Endothelial cell of umbilical vein (primary cell): ENCODE measurements around the gene ASAP2. TPM values are rescaled to one million over a fixed set of nuclear protein-coding genes. Genes with fewer than 3 reads are reported as not detected.

Experiments
- BruUV-seq: library from RNA; stranded (reverse); fragments of 400-500 nt; replicated peaks from 2 replicates; lab custom pipeline; 2021; lab: Mats Ljungman, UMichigan
- CTCF ChIA-PET: fragments of 300-600, 350-600 bp; sonication (Branson Sonifier 250); formaldehyde crosslinking; loops from one replicate; lab custom pipeline; 2021; ENCODE audit warnings: antibody characterized with exemption, inconsistent platforms; lab: Charles Lee
- POLR2A ChIA-PET: fragments of 300-600, 350-600 bp; sonication (Branson Sonifier 250); formaldehyde crosslinking; loops from one replicate; lab custom pipeline; 2021; ENCODE audit warnings: antibody characterized with exemption, inconsistent platforms; lab: Charles Lee
- DNase-seq: peaks from one replicate; pipeline ENCODE4 v3.0.0-alpha.2; 2011; ENCODE audit warnings: low read depth, low spot score
- FAIRE-seq: peaks from 2 replicates; lab custom pipeline; 2011; peaks lifted over from hg19 to GRCh38; lab: Jason Lieb, UNC
- H2AFZ ChIP-seq: 2 replicates; pipeline ENCODE4 v1.6.0; 2012; ENCODE audit warnings: low read depth, low read length, control low read depth, inconsistent platforms
- H3K27ac ChIP-seq: 2 replicates; pipeline ENCODE4 v1.5.1; 2011; ENCODE audit warnings: low read depth, mild to moderate bottlenecking, control low read depth, low read length, moderate library complexity; ENCODE audit not compliant: insufficient read depth
- H3K27me3 ChIP-seq, 2 experiments: 2 replicates each; pipeline versions ENCODE4 v1.6.0 to v1.6.1; 2011; ENCODE audit warnings: low read length in 2 of 2, mixed read lengths in 1 of 2; ENCODE audit not compliant: control insufficient read depth in 2 of 2, insufficient read depth in 2 of 2
- H3K36me3 ChIP-seq, 2 experiments: 2 replicates in 1 of 2; 3 replicates in 1 of 2; pipeline ENCODE4 v1.5.1; 2011; ENCODE audit warnings: low read length in 2 of 2, mild to moderate bottlenecking in 1 of 2, moderate library complexity in 1 of 2; ENCODE audit not compliant: control insufficient read depth in 2 of 2, insufficient read depth in 2 of 2; ENCODE audit errors: extremely low read depth in 1 of 2
- H3K4me1 ChIP-seq: 3 replicates; pipeline ENCODE4 v1.5.1; 2011; ENCODE audit warnings: mild to moderate bottlenecking, low read length; ENCODE audit not compliant: control insufficient read depth, insufficient read depth; ENCODE audit errors: extremely low read depth
- H3K4me2 ChIP-seq: 2 replicates; pipeline ENCODE4 v1.6.1; 2011; ENCODE audit warnings: low read length, control low read depth, mixed read lengths; ENCODE audit not compliant: insufficient read depth
- H3K4me3 ChIP-seq, 3 experiments: fragments of 200-600 bp in 1 of 3; sonication (generic), shearing (Covaris generic) in 1 of 3; replicated peaks in 1 of 3; 2 replicates each; pipeline ENCODE4 v1.5.1; 2011 to 2016; ENCODE audit warnings: control low read depth in 3 of 3, low read length in 3 of 3, mild to moderate bottlenecking in 2 of 3, inconsistent platforms in 1 of 3, low read depth in 1 of 3, moderate library complexity in 1 of 3; ENCODE audit not compliant: insufficient read depth in 1 of 3
- H3K79me2 ChIP-seq: 2 replicates; pipeline ENCODE4 v1.6.0; 2012; ENCODE audit warnings: low read length, inconsistent platforms; ENCODE audit not compliant: control insufficient read depth, insufficient read depth
- H3K9ac ChIP-seq: replicated peaks from 2 replicates; pipeline ENCODE3; 2011; ENCODE audit warnings: low read length, control low read depth; ENCODE audit not compliant: insufficient read depth; ENCODE audit errors: extremely low read depth
- H3K9me1 ChIP-seq: replicated peaks from 3 replicates; pipeline ENCODE4 v1.6.0; 2011; ENCODE audit warnings: mild to moderate bottlenecking, low read length; ENCODE audit not compliant: control insufficient read depth, insufficient read depth; ENCODE audit errors: extremely low read depth
- H3K9me3 ChIP-seq: replicated peaks from 2 replicates; pipeline ENCODE4 v1.5.1; 2012; ENCODE audit warnings: low read length, inconsistent platforms; ENCODE audit not compliant: control insufficient read depth, insufficient read depth
- H4K20me1 ChIP-seq: replicated peaks from 2 replicates; pipeline ENCODE3; 2011; ENCODE audit warnings: mild to moderate bottlenecking, low read length; ENCODE audit not compliant: control insufficient read depth, insufficient read depth; ENCODE audit errors: extremely low read depth
- CTCF ChIP-seq, 2 donors: IDR thresholded peaks; 1 replicate in 1 of 2; 2 replicates in 1 of 2; pipeline ENCODE4 v1.5.1; 2011; ENCODE audit warnings: low read length in 2 of 2, mild to moderate bottlenecking in 2 of 2, moderate library complexity in 2 of 2, control low read depth in 1 of 2, inconsistent platforms in 1 of 2, low read depth in 1 of 2; ENCODE audit not compliant: insufficient read depth in 1 of 2; ENCODE audit errors: extremely low read depth in 1 of 2
- EZH2 ChIP-seq: IDR thresholded peaks from 2 replicates; pipeline ENCODE4 v1.6.1; 2012; ENCODE audit warnings: borderline replicate concordance, low read depth, mild to moderate bottlenecking, moderate library complexity, low read length, inconsistent platforms; ENCODE audit not compliant: severe bottlenecking
- FOS ChIP-seq: IDR thresholded peaks from 2 replicates; pipeline ENCODE4 v1.6.1; 2011; ENCODE audit warnings: mild to moderate bottlenecking, low read length, moderate library complexity, borderline replicate concordance; ENCODE audit not compliant: insufficient read depth
- GATA2 ChIP-seq: IDR thresholded peaks from 2 replicates; pipeline ENCODE4 v1.7.0; 2011; ENCODE audit warnings: low read depth, mild to moderate bottlenecking, moderate library complexity, mixed read lengths, low read length; ENCODE audit not compliant: insufficient read length, insufficient read depth
- JUN ChIP-seq: IDR thresholded peaks from 2 replicates; pipeline ENCODE4 v1.6.1; 2011; ENCODE audit warnings: borderline replicate concordance, low read depth; ENCODE audit not compliant: insufficient read length, insufficient read depth
- MAX ChIP-seq: IDR thresholded peaks from 2 replicates; pipeline ENCODE4 v1.6.1; 2011; ENCODE audit not compliant: insufficient read depth, insufficient read length
- MYC ChIP-seq: IDR thresholded peaks from one replicate; pipeline ENCODE4 v1.6.1; 2011; ENCODE audit warnings: mild to moderate bottlenecking, low read depth, low read length
- POLR2A ChIP-seq: IDR thresholded peaks from 2 replicates; pipeline ENCODE4 v1.6.1; 2012; ENCODE audit warnings: low read depth, mild to moderate bottlenecking, control low read depth, low read length
- POLR2AphosphoS5 ChIP-seq: IDR thresholded peaks from 2 replicates; pipeline ENCODE4 v1.6.1; 2012; ENCODE audit warnings: low read depth, mild to moderate bottlenecking, control low read depth, low read length, moderate library complexity; ENCODE audit not compliant: insufficient read depth
- dilution Hi-C: fragments of 300-500 bp; cut with MboI; formaldehyde crosslinking; loops from one replicate; pipeline ENCODE4 v1.15.0; 2019; ENCODE audit warnings: low sequenced_read_pairs; ENCODE audit not compliant: extremely low pct_ligation_motif_present
- intact Hi-C: fragments of 100-400 bp; cut with micrococcal nuclease; formaldehyde crosslinking; loops from one replicate; pipeline ENCODE4 v1.10.0; 2022
- polyA plus RNA-seq, 4 experiments: library from polyadenylated mRNA; depleted of rRNA in 3 of 4; stranded (reverse) in 3 of 4; unstranded in 1 of 4; fragments of >200 nt; gene quantifications; 2 replicates each; pipeline versions ENCODE4 v1.2.1 to v1.2.3, GENCODE V29; 2011 to 2012; ENCODE audit warnings: missing spikeins in 1 of 4
- total RNA-seq: library from RNA; stranded (reverse); gene quantifications from 2 replicates; pipeline ENCODE4 v1.2.3, GENCODE V29; 2021

The ASAP2 gene
- total and polyA plus RNA-seq, 2 donors (not counting 3 experiments of a cell fraction or from before 2014, with no cell fraction given), result 31.1 to 79.2 TPM

- H3K9ac ChIP-seq, result no peak overlapping the region
- FAIRE-seq (no peak), DNase-seq (no peak)
- dilution Hi-C loops, result no loop called here
- no peak overlapping the region for H3K4me3 ChIP-seq
- no peaks in the 10 kb centered on the region for H3K79me2 ChIP-seq
- no peak overlapping the region for H3K27ac ChIP-seq
- no peaks in the 10 kb centered on the region for H4K20me1 ChIP-seq
- intact Hi-C loops, result no loop called here
- CTCF ChIA-PET, result interaction anchor here (0.8 to 1.7 kb wide), 2 partner anchors 12 to 14 kb away, joined by 3 to 5 read pairs; partner anchors contain the start of gene ASAP2
- BruUV-seq, result no TSS peak
- POLR2A ChIA-PET, result no interaction called here
- H3K4me1 ChIP-seq, result no peaks in the 10 kb centered on the region
- no peak overlapping the region for H3K4me2 ChIP-seq
- TF ChIP-seq MAX (no peak), MYC (no peak), EZH2 (no peak), POLR2AphosphoS5 (no peak), POLR2A (no peak), JUN (no peak), GATA2 (no peak), CTCF (IDR thresholded peaks at IDR 0.05; ENCODE audit: extremely low read depth in 1 of 2, insufficient read depth in 1 of 2, low read depth in 1 of 2, low read length in 2 of 2) (no peak), FOS (no peak)
- no peaks in the 10 kb centered on the region for H3K36me3 ChIP-seq
- H3K9me3 ChIP-seq, result no peaks in the 10 kb centered on the region
- no peaks in the 10 kb centered on the region for H3K9me1 ChIP-seq
- no peaks in the 10 kb centered on the region for H3K27me3 ChIP-seq
- no peak overlapping the region for H2AFZ ChIP-seq
Measured at GRCh38 chr2:9192712-9193111, 13.9 kb upstream of the ASAP2 start.
